ENCODE data around the gene SLC45A2.

The SLC45A2 gene

GRCh38 chr5:33941090-33941489, 43.4 kb downstream of the SLC45A2 start:
- TF ChIP-seq CSRNP3 (CRISPR knock-in tag; IDR thresholded peaks at IDR 0.05): no peak
- no peak for TF ChIP-seq RARB (CRISPR knock-in tag; IDR thresholded peaks at IDR 0.05)
- TF ChIP-seq POU6F1 (CRISPR knock-in tag; IDR thresholded peaks at IDR 0.05; ENCODE audit: borderline replicate concordance, low read depth): no peak
- TF ChIP-seq ZC3H10 (CRISPR knock-in tag; IDR thresholded peaks at IDR 0.05): no peak
- TF ChIP-seq ISL1 (CRISPR knock-in tag; IDR thresholded peaks at IDR 0.05): no peak
- TF ChIP-seq ZFP3 (CRISPR knock-in tag; IDR thresholded peaks at IDR 0.05): no peak
- no peak for TF ChIP-seq TOX (CRISPR knock-in tag; IDR thresholded peaks at IDR 0.05; ENCODE audit: borderline replicate concordance)
- no peak for TF ChIP-seq ARNTL (CRISPR knock-in tag; IDR thresholded peaks at IDR 0.05; ENCODE audit: borderline replicate concordance, low read depth)
- TF ChIP-seq ZNF565 (CRISPR knock-in tag; conservative IDR thresholded peaks at IDR 0.05; ENCODE audit: low read depth): no peak
- no peak for TF ChIP-seq OSR1 (CRISPR knock-in tag; IDR thresholded peaks at IDR 0.05)
- no peak for TF ChIP-seq ZNF8 (CRISPR knock-in tag; IDR thresholded peaks at IDR 0.05)
- no peak for TF ChIP-seq CSDC2 (CRISPR knock-in tag; IDR thresholded peaks at IDR 0.05)
- no peak for TF ChIP-seq TSHZ2 (CRISPR knock-in tag; IDR thresholded peaks at IDR 0.05)
- no peak for TF ChIP-seq PATZ1 (CRISPR knock-in tag; IDR thresholded peaks at IDR 0.05; ENCODE audit: borderline replicate concordance)
- TF ChIP-seq GLIS3 (CRISPR knock-in tag; IDR thresholded peaks at IDR 0.05): no peak
- no peak for TF ChIP-seq CREB5 (CRISPR knock-in tag; IDR thresholded peaks at IDR 0.05; ENCODE audit: low read depth)
- TF ChIP-seq PPARA (CRISPR knock-in tag; IDR thresholded peaks at IDR 0.05; ENCODE audit: borderline replicate concordance): no peak
- no peak for TF ChIP-seq ZNF70 (CRISPR knock-in tag; IDR thresholded peaks at IDR 0.05)
- no peak for TF ChIP-seq ZFP30 (CRISPR knock-in tag; IDR thresholded peaks at IDR 0.05)
- ATAC-seq: no peak

GRCh38 chr5:33939556-33940262, 44.8 kb downstream of the SLC45A2 start:
- ATAC-seq: no peak
- no peak for TF ChIP-seq RARB (CRISPR knock-in tag; IDR thresholded peaks at IDR 0.05)
- TF ChIP-seq POU6F1 (CRISPR knock-in tag; IDR thresholded peaks at IDR 0.05; ENCODE audit: borderline replicate concordance, low read depth): no peak
- no peak for TF ChIP-seq BACH2 (CRISPR knock-in tag; IDR thresholded peaks at IDR 0.05; ENCODE audit: borderline replicate concordance)
- no peak for TF ChIP-seq ZNF8 (CRISPR knock-in tag; IDR thresholded peaks at IDR 0.05)
- TF ChIP-seq PATZ1 (CRISPR knock-in tag; IDR thresholded peaks at IDR 0.05; ENCODE audit: borderline replicate concordance): no peak
- no peak for TF ChIP-seq ESRRG (CRISPR knock-in tag; IDR thresholded peaks at IDR 0.05)
- TF ChIP-seq TOX (CRISPR knock-in tag; IDR thresholded peaks at IDR 0.05; ENCODE audit: borderline replicate concordance): no peak
- TF ChIP-seq ZFP3 (CRISPR knock-in tag; IDR thresholded peaks at IDR 0.05): no peak
- no peak for TF ChIP-seq CSRNP3 (CRISPR knock-in tag; IDR thresholded peaks at IDR 0.05)
- TF ChIP-seq ZC3H10 (CRISPR knock-in tag; IDR thresholded peaks at IDR 0.05): no peak
- TF ChIP-seq ZNF70 (CRISPR knock-in tag; IDR thresholded peaks at IDR 0.05): no peak
- no peak for TF ChIP-seq OSR1 (CRISPR knock-in tag; IDR thresholded peaks at IDR 0.05)
- TF ChIP-seq TCF4 (CRISPR knock-in tag; IDR thresholded peaks at IDR 0.05; ENCODE audit: borderline replicate concordance): no peak
- TF ChIP-seq CSDC2 (CRISPR knock-in tag; IDR thresholded peaks at IDR 0.05): no peak
- no peak for TF ChIP-seq PPARA (CRISPR knock-in tag; IDR thresholded peaks at IDR 0.05; ENCODE audit: borderline replicate concordance)
- no peak for TF ChIP-seq ZNF565 (CRISPR knock-in tag; conservative IDR thresholded peaks at IDR 0.05; ENCODE audit: low read depth)

Data from SK-N-SH treated with all-trans-retinoic acid at 6 μM for 48 hours (cell line).